ENCODE results near the gene APP. TPM values are rescaled to one million over a fixed set of nuclear protein-coding genes. Genes with fewer than 3 reads are reported as not detected.

Gene APP
- total RNA-seq, 1 experiment from 2014 or later: 224 TPM

DNA sequence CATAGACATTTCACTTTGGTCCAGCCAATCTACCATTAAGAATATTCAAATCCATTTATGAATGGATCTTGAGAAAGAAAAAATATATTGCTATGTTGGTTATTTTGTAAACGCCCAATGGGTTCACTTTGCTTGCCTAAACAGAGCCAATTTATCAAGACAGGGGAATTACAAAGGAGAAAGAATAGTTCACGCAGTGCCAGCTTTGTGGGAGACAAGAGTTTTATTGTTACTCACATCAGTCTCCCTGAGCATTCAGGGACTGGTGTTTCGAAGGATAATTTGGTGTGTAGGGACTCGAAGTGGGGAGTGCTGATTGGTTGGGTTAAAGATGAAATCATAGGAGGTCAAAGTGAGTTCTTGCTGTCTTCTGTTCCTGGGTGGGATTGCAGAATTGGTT lies 300.5 kb downstream of the APP start:
- H2AFZ ChIP-seq: no peak overlapping the region
- H3K79me2 ChIP-seq (ENCODE audit: low read depth): no peaks in the 10 kb centered on the region
- no peak overlapping the region for H3K27ac ChIP-seq
- H3K36me3 ChIP-seq (ENCODE audit: low read depth): no peaks in the 10 kb centered on the region
- H3K9me3 ChIP-seq (ENCODE audit: insufficient read depth, low read depth): no peaks in the 10 kb centered on the region
- ChIA-PET CTCF (no interaction called here), POLR2A (ENCODE audit: unreplicated experiment) (no interaction called here)
- TF ChIP-seq, protein P1, sequence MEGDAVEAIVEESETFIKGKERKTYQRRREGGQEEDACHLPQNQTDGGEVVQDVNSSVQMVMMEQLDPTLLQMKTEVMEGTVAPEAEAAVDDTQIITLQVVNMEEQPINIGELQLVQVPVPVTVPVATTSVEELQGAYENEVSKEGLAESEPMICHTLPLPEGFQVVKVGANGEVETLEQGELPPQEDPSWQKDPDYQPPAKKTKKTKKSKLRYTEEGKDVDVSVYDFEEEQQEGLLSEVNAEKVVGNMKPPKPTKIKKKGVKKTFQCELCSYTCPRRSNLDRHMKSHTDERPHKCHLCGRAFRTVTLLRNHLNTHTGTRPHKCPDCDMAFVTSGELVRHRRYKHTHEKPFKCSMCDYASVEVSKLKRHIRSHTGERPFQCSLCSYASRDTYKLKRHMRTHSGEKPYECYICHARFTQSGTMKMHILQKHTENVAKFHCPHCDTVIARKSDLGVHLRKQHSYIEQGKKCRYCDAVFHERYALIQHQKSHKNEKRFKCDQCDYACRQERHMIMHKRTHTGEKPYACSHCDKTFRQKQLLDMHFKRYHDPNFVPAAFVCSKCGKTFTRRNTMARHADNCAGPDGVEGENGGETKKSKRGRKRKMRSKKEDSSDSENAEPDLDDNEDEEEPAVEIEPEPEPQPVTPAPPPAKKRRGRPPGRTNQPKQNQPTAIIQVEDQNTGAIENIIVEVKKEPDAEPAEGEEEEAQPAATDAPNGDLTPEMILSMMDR (conservative IDR thresholded peaks at IDR 0.05): no peak
- TF ChIP-seq EZH2 (IDR thresholded peaks at IDR 0.05; ENCODE audit: low read depth): no peak
- H4K20me1 ChIP-seq (ENCODE audit: insufficient read depth): no peaks in the 10 kb centered on the region
- intact Hi-C loops (cut with micrococcal nuclease; ENCODE audit: unreplicated experiment): no loop called here
- no peak for DNase-seq
- no peak overlapping the region for H3K4me2 ChIP-seq
- H3K4me1 ChIP-seq (replicated peaks; ENCODE audit: insufficient read depth): no peaks in the 10 kb centered on the region
- H3K9me2 ChIP-seq (ENCODE audit: insufficient read depth): no peaks in the 10 kb centered on the region
- no TSS peak for BruUV-seq (replicated peaks)
- no peaks in the 10 kb centered on the region for H3K27me3 ChIP-seq (ENCODE audit: insufficient read depth, low read depth)
- no peak overlapping the region for H3K4me3 ChIP-seq
- H3F3A ChIP-seq (ENCODE audit: insufficient read depth, low read depth): no peaks in the 10 kb centered on the region

DNA sequence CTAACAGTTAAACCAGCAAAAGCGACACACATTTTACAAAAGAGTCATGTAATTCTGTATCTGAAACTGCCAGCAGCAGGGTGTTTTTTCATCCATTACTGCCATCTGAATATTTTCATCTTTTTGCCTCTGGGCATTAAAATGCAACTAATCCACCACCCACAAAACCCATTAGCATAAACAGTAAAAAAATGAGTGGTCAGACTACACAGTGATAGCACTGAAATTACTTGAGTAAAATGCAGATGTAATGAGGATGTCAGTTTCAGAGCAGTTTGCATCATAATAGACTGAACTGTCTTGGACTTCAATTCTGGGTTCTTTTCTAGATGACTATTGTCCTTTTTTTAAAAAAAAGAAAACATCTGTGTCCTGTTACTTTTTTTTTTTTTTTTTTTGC lies 303.5 kb downstream of the APP start:
- CTCF ChIA-PET: no interaction called here
- Histone ChIP-seq H3K36me3 (ENCODE audit: low read depth) (no peaks in the 10 kb centered on the region), H4K20me1 (ENCODE audit: insufficient read depth) (no peaks in the 10 kb centered on the region), H2AFZ (no peak overlapping the region), H3K4me2 (no peak overlapping the region), H3K9me2 (ENCODE audit: insufficient read depth) (no peaks in the 10 kb centered on the region), H3K4me3 (no peak overlapping the region), H3K27ac (no peak overlapping the region), H3K27me3 (ENCODE audit: insufficient read depth, low read depth) (no peaks in the 10 kb centered on the region), H3K4me1 (replicated peaks; ENCODE audit: insufficient read depth) (no peaks in the 10 kb centered on the region), H3K9me3 (ENCODE audit: insufficient read depth, low read depth) (no peaks in the 10 kb centered on the region), H3K79me2 (ENCODE audit: low read depth) (no peaks in the 10 kb centered on the region), H3F3A (ENCODE audit: insufficient read depth, low read depth) (no peaks in the 10 kb centered on the region)
- no TSS peak for BruUV-seq (replicated peaks)
- no peak for DNase-seq
- intact Hi-C loops (cut with micrococcal nuclease; ENCODE audit: unreplicated experiment): no loop called here
- TF ChIP-seq, protein P1 (conservative IDR thresholded peaks at IDR 0.05): no peak
- no peak for TF ChIP-seq EZH2 (IDR thresholded peaks at IDR 0.05; ENCODE audit: low read depth)
- POLR2A ChIA-PET (ENCODE audit: unreplicated experiment): no interaction called here

DNA sequence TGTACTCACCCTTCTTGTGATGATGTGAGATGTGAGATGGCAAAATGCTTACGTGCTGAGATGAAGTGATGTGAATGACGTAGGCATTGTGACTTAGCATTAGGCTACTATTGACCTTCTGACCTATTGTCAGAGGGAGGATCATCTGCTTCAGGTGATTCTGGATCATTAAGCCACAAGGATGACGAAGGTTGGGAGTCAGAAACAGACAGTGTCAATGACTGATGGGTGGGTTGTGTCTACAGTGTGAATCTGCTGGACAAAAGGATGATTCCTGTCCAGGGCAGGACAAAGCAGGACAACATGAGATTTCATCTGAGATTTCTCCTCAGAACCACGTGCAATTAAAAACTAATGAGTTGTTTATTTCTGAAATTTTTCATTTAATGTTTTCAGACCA lies 306.8 kb downstream of the APP start:
- DNase-seq: no peak
- H3F3A ChIP-seq (ENCODE audit: insufficient read depth, low read depth): no peaks in the 10 kb centered on the region
- POLR2A ChIA-PET (ENCODE audit: unreplicated experiment): no interaction called here
- H3K4me3 ChIP-seq: no peak overlapping the region
- no peak overlapping the region for H2AFZ ChIP-seq
- H3K27ac ChIP-seq: no peak overlapping the region
- H3K27me3 ChIP-seq (ENCODE audit: insufficient read depth, low read depth): no peaks in the 10 kb centered on the region
- H4K20me1 ChIP-seq (ENCODE audit: insufficient read depth): no peaks in the 10 kb centered on the region
- intact Hi-C loops (cut with micrococcal nuclease; ENCODE audit: unreplicated experiment): no loop called here
- no peaks in the 10 kb centered on the region for H3K4me1 ChIP-seq (replicated peaks; ENCODE audit: insufficient read depth)
- TF ChIP-seq, protein P1 (conservative IDR thresholded peaks at IDR 0.05): no peak
- TF ChIP-seq EZH2 (IDR thresholded peaks at IDR 0.05; ENCODE audit: low read depth): no peak
- no TSS peak for BruUV-seq (replicated peaks)
- CTCF ChIA-PET: no interaction called here
- no peak overlapping the region for H3K4me2 ChIP-seq
- H3K79me2 ChIP-seq (ENCODE audit: low read depth): no peaks in the 10 kb centered on the region
- H3K36me3 ChIP-seq (ENCODE audit: low read depth): no peaks in the 10 kb centered on the region
- no peaks in the 10 kb centered on the region for H3K9me3 ChIP-seq (ENCODE audit: insufficient read depth, low read depth)
- no peaks in the 10 kb centered on the region for H3K9me2 ChIP-seq (ENCODE audit: insufficient read depth)

Data from PC-9 (cell line).